ENCODE measurements around the gene NENF.

DNA sequence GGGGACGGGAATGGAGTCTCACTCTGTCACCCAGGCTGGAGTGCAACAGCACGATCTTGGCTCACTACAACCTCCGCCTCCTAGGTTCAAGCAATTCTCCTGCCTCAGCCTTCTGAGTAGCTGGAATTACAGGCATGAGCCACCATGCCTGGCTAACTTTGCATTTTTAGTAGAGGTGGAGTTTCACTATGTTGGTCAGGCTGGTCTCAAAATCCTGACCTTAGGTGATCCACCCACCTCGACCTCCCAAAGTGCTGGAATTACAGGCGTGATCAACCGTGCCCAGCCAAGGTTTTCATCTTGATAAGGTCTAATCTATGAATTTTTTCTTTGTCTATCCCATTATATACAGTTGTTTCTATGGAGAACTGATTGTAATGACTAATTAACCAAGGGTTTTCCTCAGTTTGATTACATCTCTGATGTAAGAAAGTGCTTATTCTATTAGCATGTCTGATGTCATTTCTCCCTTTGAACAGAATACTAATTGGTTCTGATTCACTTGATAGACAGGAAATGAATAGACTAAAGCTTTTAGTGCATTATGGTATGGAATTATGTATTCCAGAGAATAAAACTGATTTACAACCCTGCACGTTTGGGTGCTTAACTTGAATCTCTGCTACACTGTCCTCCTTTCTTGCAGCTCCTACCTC lies 29.9 kb upstream of the NENF start:
- TF ChIP-seq ZFP3 (CRISPR knock-in tag; IDR thresholded peaks at IDR 0.05) = no peak
- TF ChIP-seq, protein P1, sequence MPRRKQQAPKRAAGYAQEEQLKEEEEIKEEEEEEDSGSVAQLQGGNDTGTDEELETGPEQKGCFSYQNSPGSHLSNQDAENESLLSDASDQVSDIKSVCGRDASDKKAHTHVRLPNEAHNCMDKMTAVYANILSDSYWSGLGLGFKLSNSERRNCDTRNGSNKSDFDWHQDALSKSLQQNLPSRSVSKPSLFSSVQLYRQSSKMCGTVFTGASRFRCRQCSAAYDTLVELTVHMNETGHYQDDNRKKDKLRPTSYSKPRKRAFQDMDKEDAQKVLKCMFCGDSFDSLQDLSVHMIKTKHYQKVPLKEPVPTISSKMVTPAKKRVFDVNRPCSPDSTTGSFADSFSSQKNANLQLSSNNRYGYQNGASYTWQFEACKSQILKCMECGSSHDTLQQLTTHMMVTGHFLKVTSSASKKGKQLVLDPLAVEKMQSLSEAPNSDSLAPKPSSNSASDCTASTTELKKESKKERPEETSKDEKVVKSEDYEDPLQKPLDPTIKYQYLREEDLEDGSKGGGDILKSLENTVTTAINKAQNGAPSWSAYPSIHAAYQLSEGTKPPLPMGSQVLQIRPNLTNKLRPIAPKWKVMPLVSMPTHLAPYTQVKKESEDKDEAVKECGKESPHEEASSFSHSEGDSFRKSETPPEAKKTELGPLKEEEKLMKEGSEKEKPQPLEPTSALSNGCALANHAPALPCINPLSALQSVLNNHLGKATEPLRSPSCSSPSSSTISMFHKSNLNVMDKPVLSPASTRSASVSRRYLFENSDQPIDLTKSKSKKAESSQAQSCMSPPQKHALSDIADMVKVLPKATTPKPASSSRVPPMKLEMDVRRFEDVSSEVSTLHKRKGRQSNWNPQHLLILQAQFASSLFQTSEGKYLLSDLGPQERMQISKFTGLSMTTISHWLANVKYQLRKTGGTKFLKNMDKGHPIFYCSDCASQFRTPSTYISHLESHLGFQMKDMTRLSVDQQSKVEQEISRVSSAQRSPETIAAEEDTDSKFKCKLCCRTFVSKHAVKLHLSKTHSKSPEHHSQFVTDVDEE (CRISPR knock-in tag; IDR thresholded peaks at IDR 0.05) = no peak
- no peak for TF ChIP-seq CSDC2 (CRISPR knock-in tag; IDR thresholded peaks at IDR 0.05)
